Measurements from ENCODE around the gene SENP1. TPM values are rescaled to one million over a fixed set of nuclear protein-coding genes. Genes with fewer than 3 reads are reported as not detected.

The SENP1 gene
- total and polyA plus RNA-seq, 3 experiments from 2014 or later: 13.4 to 58.8 (median 57.3) TPM

Other genes with a start within 250 kb of the SENP1 start
- 10 to 100 TPM; 79.6 to 83.4 TPM for gene VDR, start 201.1 kb downstream of the SENP1 start, total RNA-seq
- 0.54 TPM for gene VDR, start 201.1 kb downstream of the SENP1 start, polyA plus RNA-seq
- 100 to 1,000 TPM; 178 to 186 TPM for gene TMEM106C, start 142.5 kb downstream of the SENP1 start, total RNA-seq
- gene TMEM106C, start 142.5 kb downstream of the SENP1 start, polyA plus RNA-seq: 56.8 TPM
- gene COL2A1, start 101.6 kb downstream of the SENP1 start, total RNA-seq: not detected
- gene COL2A1, start 101.6 kb downstream of the SENP1 start, polyA plus RNA-seq: not detected
- 10 to 100 TPM; 39.9 to 40.2 TPM for gene PFKM, start 13.3 kb upstream of the SENP1 start, total RNA-seq
- gene PFKM, start 13.3 kb upstream of the SENP1 start, polyA plus RNA-seq: 5.4 TPM
- 10 to 100 TPM; 32.5 to 38.1 TPM for gene ASB8, start 51.4 kb upstream of the SENP1 start, total RNA-seq
- gene ASB8, start 51.4 kb upstream of the SENP1 start, polyA plus RNA-seq: 81.8 TPM
- under 1 TPM; 0.72 to 0.97 TPM for gene CCDC184, start 77.6 kb upstream of the SENP1 start, total RNA-seq
- 0.91 TPM for gene CCDC184, start 77.6 kb upstream of the SENP1 start, polyA plus RNA-seq
- not detected for gene OR10AD1, start 97.2 kb upstream of the SENP1 start, total RNA-seq
- not detected for gene OR10AD1, start 97.2 kb upstream of the SENP1 start, polyA plus RNA-seq
- gene ZNF641, start 244.8 kb upstream of the SENP1 start, total RNA-seq: 10 to 100 TPM; 10.6 to 13.4 TPM
- 16.3 TPM for gene ZNF641, start 244.8 kb upstream of the SENP1 start, polyA plus RNA-seq

Data from CD8-positive, alpha-beta memory T cell (primary cell).